ENCODE measurements around the gene ASB2. TPM values are rescaled to one million over a fixed set of nuclear protein-coding genes. Genes with fewer than 3 reads are reported as not detected.

Gene ASB2
- total RNA-seq, 2 experiments from 2014 or later, result 116 to 177 TPM

DNA sequence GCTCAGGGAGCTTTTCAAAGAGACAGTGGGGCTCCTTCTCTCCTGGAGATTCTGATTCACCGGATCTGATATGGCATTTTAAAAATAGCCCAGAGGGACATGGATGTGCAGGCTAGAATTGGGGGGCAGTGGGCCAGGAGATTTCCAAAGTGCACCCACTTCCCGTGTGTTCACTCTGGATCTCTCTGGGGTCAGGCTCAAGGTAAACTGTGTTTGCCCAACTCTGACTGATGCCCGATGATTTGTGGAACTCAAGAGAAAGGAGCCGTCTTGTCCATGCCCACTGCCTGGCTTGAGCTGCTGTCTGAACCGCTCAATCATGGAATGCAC, 31.3 kb downstream of the ASB2 start:
- Mint-ChIP-seq H3K9me3 (ENCODE audit: low read depth) (no peaks in the 10 kb centered on the region), H3K4me3 (no peak overlapping the region), H3K27me3 (no peaks in the 10 kb centered on the region), H3K27ac (no peak overlapping the region), H3K4me1 (peaks cover 40% of the 10 kb centered on the region), H3K36me3 (peaks cover 64% of the 10 kb centered on the region)
- ATAC-seq (no peak), DNase-seq (no peak)
- CTCF ChIA-PET, result interaction anchor here (0.5 to 13.0 kb wide), 3 partner anchors 28 to 840 kb away, joined by 3 to 307 read pairs (median 297); partner anchors contain the start of genes ASB2 and CCDC197

DNA sequence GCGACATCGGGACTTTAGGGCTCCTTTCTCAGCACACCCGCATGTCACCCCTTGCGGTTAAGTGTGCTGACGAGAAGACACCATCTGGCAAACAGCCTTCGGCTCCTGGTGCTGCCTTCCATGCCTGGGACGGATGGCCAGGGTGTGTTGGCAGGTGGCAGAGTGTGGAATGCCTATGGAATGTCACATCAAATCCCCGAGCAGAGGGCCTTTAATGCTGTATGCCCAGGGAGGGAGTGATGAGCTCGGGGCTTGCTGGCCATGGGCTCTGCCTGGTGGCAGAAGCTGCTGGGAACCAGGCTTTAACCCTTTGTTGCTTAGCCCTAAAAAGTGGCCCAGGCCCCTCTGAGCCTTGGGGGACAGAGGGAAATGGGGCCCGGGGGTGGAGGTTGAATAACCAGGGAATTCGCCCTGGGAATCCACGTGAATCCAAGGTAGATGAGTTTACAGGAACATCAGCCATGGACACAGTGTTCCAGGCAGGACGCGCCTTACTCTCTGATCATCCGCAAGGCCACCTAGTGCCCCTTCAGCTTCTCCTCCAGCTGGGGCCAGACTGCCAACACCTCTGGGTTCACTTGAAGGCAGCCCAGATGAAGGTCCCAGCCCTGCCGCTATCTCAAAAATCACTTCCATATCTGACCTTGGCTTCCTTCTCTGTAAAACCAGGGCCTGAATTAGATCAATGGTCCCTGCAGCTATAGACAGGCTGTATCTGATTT, 31.9 kb downstream of the ASB2 start:
- Mint-ChIP-seq H3K4me1 (peaks cover 38% of the 10 kb centered on the region), H3K4me3 (no peak overlapping the region), H3K9me3 (ENCODE audit: low read depth) (no peaks in the 10 kb centered on the region), H3K27ac (no peak overlapping the region), H3K27me3 (no peaks in the 10 kb centered on the region), H3K36me3 (peaks cover 58% of the 10 kb centered on the region)
- ATAC-seq, result no peak
- CTCF ChIA-PET, result interaction anchor here (2.1 to 13.0 kb wide), 3 partner anchors 29 to 56 kb away, joined by 9 to 307 read pairs (median 297); partner anchors contain the start of genes ASB2 and CCDC197
- DNase-seq, result no peak

DNA sequence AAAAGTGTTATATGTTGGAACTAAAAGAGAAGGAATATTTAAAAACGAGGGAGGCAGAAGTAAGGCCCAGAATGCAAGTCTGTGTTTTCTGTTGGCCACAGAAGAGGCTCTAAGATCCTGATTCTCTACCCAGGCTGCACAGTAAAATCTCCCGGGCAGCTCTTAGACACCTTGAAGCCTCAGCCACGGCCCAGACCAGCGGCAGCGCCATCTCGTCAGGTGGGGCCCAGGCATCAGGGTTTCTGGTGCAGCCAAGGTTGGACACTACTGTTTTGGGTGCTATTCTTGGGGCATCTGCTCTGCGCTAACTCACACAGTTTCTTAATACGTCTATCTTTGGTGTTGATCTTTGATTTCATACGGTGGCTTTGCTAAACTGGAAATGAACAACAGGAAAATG, 32.4 kb downstream of the ASB2 start:
- H3K9me3 Mint-ChIP-seq (ENCODE audit: low read depth), result no peaks in the 10 kb centered on the region
- DNase-seq, result no peak
- no peak for ATAC-seq
- peaks cover 42% of the 10 kb centered on the region for H3K4me1 Mint-ChIP-seq
- peaks cover 59% of the 10 kb centered on the region for H3K36me3 Mint-ChIP-seq
- H3K4me3 Mint-ChIP-seq, result no peak overlapping the region
- CTCF ChIA-PET, result interaction anchor here (1.5 to 13.0 kb wide), 5 partner anchors 13 to 76 kb away, joined by 6 to 307 read pairs (median 261); partner anchors contain the start of genes ASB2 and CCDC197
- no peak overlapping the region for H3K27ac Mint-ChIP-seq
- H3K27me3 Mint-ChIP-seq, result no peaks in the 10 kb centered on the region

DNA sequence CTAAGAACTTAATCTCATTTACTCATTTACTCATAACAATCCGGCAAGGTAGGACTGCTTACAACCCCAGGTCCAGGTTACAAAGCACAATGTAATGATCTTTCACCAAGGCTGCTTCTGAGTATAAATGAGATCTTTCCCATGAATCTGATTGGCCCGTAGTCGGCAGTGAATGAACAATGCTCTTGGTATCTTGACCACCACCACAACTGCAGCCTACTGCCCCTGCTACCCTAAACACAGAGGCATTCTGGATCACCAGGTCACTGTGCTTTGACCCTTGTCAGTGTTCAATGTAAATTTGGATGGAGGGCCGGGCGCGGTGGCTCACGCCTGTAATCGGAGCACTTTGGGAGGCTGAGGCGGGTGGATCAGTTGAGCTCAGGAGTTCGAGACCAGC, 33.3 kb downstream of the ASB2 start:
- Mint-ChIP-seq H3K27ac (no peak overlapping the region), H3K4me3 (no peak overlapping the region), H3K27me3 (no peaks in the 10 kb centered on the region), H3K36me3 (peaks cover 63% of the 10 kb centered on the region), H3K4me1 (peaks cover 40% of the 10 kb centered on the region), H3K9me3 (ENCODE audit: low read depth) (no peaks in the 10 kb centered on the region)
- CTCF ChIA-PET, result interaction anchor here (0.9 to 13.0 kb wide), 8 partner anchors 13 to 287 kb away, joined by 3 to 307 read pairs (median 8); partner anchors contain the start of genes ASB2 and CCDC197
- ATAC-seq (no peak), DNase-seq (no peak)

DNA sequence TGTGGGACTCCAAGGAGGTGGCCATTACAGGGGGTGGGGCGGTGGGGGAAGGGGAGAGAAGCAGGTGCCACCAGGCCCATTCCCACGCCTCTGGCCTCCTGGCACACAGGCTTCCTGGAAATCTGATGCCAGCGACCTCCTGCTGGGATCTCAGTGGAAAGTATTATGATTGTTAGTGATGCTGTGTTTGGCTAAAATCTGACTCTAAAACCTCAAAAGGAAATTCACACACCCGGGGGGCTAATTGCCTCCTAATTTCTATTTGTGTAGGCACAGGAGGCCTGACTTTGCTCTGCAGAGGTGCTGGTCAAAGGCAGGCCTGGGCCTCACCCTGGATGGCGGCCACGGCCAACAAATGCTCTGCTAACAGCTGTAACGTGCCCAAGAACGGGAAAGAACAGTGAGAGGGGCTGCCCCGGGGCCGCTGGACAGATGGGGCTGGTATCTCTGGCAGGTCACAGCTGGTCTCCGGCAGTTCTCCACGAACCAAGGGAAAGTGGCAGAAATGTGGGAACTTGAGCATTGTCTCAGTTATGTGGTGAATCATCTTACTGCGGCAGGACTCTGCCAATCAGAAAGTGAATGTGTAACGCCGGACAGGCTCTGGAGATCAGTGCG, 35.0 kb downstream of the ASB2 start:
- no peak overlapping the region for H3K4me3 Mint-ChIP-seq
- peak overlapping the region; percentile 0 for H3K27ac Mint-ChIP-seq
- peaks cover 62% of the 10 kb centered on the region for H3K36me3 Mint-ChIP-seq
- H3K9me3 Mint-ChIP-seq (ENCODE audit: low read depth), result no peaks in the 10 kb centered on the region
- ATAC-seq (no peak), DNase-seq (no peak)
- CTCF ChIA-PET, result interaction anchor here (0.7 to 13.0 kb wide), 11 partner anchors 15 to 229 kb away, joined by 3 to 307 read pairs (median 22); partner anchors contain the start of genes ASB2, CCDC197, DDX24 and IFI27L1
- H3K27me3 Mint-ChIP-seq, result no peaks in the 10 kb centered on the region
- peaks cover 36% of the 10 kb centered on the region for H3K4me1 Mint-ChIP-seq

DNA sequence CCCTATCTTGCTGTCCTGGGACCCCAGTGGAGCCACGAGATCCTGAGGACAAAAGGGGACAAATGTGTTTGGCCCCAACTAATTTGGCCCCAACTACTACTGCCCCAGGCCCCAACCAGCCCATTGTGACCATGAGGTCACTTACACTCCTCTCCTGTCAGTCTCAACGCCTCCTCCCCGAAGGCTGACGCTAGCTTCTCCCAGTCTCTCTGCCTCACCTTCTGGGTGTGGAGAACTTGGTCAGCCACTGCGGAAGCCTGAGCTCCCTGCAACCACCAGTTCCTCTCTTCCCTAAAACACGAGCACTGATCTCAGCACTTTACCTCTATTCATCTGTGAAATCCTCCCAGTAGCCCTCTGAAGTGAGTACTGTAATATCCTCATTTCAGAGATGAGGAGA, 35.9 kb downstream of the ASB2 start:
- DNase-seq (no peak), ATAC-seq (no peak)
- Mint-ChIP-seq H3K4me3 (no peak overlapping the region), H3K27me3 (no peaks in the 10 kb centered on the region), H3K9me3 (ENCODE audit: low read depth) (no peaks in the 10 kb centered on the region), H3K36me3 (peaks cover 62% of the 10 kb centered on the region), H3K4me1 (peaks cover 32% of the 10 kb centered on the region), H3K27ac (peak overlapping the region; percentile 66)
- CTCF ChIA-PET, result interaction anchor here (0.7 to 13.0 kb wide), 32 partner anchors 12 to 235 kb away, joined by 3 to 307 read pairs (median 11); partner anchors contain the start of genes ASB2, CCDC197, DDX24 and IFI27L1

DNA sequence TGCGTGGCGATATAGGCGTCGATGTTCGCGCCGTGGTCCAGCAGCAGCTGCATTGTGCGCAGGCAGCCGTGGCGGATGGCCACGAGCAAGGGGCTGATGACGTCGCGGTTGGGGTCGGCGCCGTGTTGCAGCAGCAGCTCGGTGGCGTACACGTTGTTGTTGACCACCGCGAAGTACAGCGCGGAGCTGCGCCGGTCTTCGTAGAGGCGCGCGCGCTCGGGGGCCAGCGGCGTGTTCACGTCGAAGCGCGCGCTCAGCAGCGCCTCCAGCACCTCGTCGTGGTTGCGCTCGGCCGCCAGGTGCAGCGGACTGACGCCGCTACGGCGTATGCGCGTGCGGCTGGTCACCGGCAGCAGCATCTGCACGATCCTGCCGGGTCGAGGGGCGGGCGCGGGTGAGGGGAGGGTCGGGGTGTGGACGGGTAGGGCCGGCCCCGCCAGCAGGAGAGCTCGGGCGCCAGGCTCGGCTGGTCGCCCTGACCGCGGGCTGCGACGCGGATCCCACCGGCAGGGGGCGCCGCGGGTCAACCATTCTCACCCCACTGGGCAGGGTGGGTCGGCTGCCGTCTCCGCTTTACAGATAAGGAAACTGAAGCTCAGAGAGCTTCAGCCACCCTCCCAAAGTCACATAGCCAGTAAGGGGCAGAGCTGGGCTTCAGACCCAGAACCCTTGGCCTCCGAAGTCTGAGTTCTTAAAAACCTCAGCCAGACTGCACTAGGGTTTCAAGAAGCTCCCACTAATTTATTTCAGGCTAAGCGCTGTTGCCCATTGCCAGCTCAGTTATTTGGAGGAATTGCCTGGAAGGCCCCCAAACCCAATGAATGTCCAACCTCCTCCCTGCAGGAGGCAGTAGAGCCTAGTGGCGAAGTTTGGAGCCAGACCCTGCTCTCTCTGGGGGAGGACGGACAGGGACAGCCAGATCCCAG, 36.8 kb downstream of the ASB2 start:
- Mint-ChIP-seq H3K4me1 (peaks cover 32% of the 10 kb centered on the region), H3K4me3 (peak overlapping the region; percentile 46), H3K36me3 (peaks cover 62% of the 10 kb centered on the region), H3K27ac (peak overlapping the region; percentile 74), H3K27me3 (no peaks in the 10 kb centered on the region), H3K9me3 (ENCODE audit: low read depth) (no peaks in the 10 kb centered on the region)
- peak; percentile 92 for DNase-seq
- CTCF ChIA-PET, result interaction anchor here (0.6 to 13.0 kb wide), 51 partner anchors 8 to 274 kb away, joined by 3 to 307 read pairs (median 5); partner anchors contain the start of genes ASB2, CCDC197, DDX24 and IFI27L1
- ATAC-seq, result peak; percentile 97

DNA sequence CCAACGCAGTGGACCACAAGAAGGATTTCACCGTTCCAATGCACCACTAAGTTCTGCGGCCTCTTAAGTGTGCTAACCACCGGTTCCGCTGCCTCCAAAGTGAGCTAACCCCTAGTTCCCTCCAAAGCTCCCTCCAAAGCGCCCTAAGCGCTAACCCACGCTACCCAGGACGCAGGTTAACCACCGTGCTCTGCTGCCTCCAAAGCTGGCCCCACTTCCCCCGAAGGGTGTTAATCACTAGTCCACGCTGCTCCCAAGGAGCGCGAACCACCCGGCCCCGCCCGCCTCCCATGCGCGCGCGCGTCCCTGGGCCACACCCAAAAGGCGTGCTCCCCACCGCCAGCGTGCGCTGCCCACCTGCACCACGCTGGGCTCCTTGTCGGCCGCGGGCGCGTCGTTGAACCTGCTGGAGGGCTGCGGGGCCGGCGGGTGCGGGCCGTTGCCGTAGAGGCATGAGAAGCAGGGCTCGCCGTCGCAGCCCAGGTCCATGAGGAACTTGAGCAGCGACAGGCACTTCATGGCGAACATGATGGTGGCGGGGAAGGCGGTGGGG, 37.5 kb downstream of the ASB2 start:
- CTCF ChIA-PET, result interaction anchor here (0.6 to 13.0 kb wide), 24 partner anchors 10 to 237 kb away, joined by 3 to 307 read pairs (median 15); partner anchors contain the start of genes ASB2, CCDC197, DDX24 and IFI27L1
- Mint-ChIP-seq H3K36me3 (peaks cover 62% of the 10 kb centered on the region), H3K4me1 (peaks cover 32% of the 10 kb centered on the region), H3K4me3 (peak overlapping the region; percentile 46), H3K27me3 (no peaks in the 10 kb centered on the region), H3K9me3 (ENCODE audit: low read depth) (no peaks in the 10 kb centered on the region), H3K27ac (peak overlapping the region; percentile 74)
- DNase-seq (no peak), ATAC-seq (no peak)

DNA sequence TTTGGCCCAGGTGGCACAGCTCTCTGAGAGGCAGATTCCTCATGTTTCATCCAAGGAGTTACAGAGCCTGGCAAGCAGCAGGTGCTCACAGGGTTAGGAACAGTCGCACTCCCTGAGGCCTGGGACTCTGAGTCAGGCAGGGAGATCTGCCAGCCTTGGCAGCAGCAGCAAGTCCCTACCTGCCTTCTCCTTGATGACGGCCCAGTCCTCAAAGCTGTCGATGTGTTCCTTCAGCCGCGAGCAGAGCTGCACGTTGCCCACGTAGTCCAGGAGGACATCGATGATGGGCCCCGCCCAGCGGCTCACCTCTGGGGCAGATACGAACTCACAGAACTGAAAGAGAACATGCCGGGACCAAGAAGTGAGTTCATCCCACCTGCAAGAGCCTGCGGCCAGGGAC, 38.9 kb downstream of the ASB2 start:
- peaks cover 57% of the 10 kb centered on the region for H3K36me3 Mint-ChIP-seq
- DNase-seq (no peak), ATAC-seq (no peak)
- no peaks in the 10 kb centered on the region for H3K27me3 Mint-ChIP-seq
- H3K4me1 Mint-ChIP-seq, result peaks cover 30% of the 10 kb centered on the region
- CTCF ChIA-PET, result interaction anchor here (1.5 to 13.0 kb wide), 9 partner anchors 9 to 199 kb away, joined by 3 to 307 read pairs (median 84); partner anchors contain the start of genes ASB2, CCDC197 and OTUB2
- no peak overlapping the region for H3K27ac Mint-ChIP-seq
- H3K9me3 Mint-ChIP-seq (ENCODE audit: low read depth), result no peaks in the 10 kb centered on the region
- no peak overlapping the region for H3K4me3 Mint-ChIP-seq

DNA sequence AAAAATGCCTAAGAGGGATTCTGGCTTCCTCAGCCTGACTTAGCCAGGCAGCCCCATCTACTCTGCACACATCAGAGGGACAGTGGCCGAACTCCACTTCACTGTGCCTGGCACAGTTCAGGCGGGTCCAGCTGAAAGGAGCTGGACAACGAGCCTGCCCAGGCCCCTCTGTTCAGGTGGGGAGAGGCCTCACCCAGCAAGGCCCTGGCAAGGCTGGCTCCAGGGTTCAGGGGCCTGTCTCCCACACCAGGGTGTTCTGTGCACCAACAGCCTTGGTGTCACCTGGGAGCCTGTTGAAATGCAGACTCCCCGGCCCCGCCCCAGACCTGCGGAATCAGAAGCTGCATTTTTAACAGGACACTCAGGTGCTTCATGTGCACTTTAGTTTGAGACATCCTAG, 39.4 kb downstream of the ASB2 start:
- peaks cover 55% of the 10 kb centered on the region for H3K36me3 Mint-ChIP-seq
- ATAC-seq, result no peak
- no peak overlapping the region for H3K27ac Mint-ChIP-seq
- H3K9me3 Mint-ChIP-seq (ENCODE audit: low read depth), result no peaks in the 10 kb centered on the region
- H3K4me1 Mint-ChIP-seq, result peaks cover 28% of the 10 kb centered on the region
- no peak overlapping the region for H3K4me3 Mint-ChIP-seq
- CTCF ChIA-PET, result interaction anchor here (1.0 to 13.0 kb wide), 10 partner anchors 10 to 200 kb away, joined by 3 to 307 read pairs (median 48); partner anchors contain the start of genes ASB2, CCDC197 and OTUB2
- no peak for DNase-seq
- H3K27me3 Mint-ChIP-seq, result no peaks in the 10 kb centered on the region

DNA sequence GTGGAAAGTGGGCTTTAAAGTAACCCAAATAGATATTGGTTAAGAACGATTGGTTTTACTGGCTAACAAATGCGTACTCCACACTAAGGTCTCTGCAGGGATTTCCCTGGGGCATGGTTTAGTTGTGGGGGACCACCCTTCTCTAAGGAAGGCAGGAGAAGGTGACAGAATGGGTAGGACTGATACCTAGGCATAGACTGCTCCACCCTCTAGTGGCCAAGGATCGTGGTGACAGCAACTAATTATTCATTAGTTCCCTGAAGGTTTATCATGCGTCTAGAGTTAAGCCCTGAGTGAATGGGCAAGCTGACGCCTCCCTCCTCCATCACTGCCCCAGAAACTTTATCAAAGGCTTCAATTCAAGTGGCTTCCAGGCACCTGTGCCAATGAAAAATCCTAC, 40.1 kb downstream of the ASB2 start:
- Mint-ChIP-seq H3K4me1 (peaks cover 25% of the 10 kb centered on the region), H3K27me3 (no peaks in the 10 kb centered on the region), H3K27ac (no peak overlapping the region), H3K36me3 (peaks cover 54% of the 10 kb centered on the region), H3K9me3 (ENCODE audit: low read depth) (no peaks in the 10 kb centered on the region), H3K4me3 (no peak overlapping the region)
- no peak for ATAC-seq
- CTCF ChIA-PET, result interaction anchor here (1.0 to 13.0 kb wide), 9 partner anchors 10 to 200 kb away, joined by 3 to 307 read pairs (median 12); partner anchors contain the start of genes ASB2 and CCDC197
- DNase-seq, result no peak

DNA sequence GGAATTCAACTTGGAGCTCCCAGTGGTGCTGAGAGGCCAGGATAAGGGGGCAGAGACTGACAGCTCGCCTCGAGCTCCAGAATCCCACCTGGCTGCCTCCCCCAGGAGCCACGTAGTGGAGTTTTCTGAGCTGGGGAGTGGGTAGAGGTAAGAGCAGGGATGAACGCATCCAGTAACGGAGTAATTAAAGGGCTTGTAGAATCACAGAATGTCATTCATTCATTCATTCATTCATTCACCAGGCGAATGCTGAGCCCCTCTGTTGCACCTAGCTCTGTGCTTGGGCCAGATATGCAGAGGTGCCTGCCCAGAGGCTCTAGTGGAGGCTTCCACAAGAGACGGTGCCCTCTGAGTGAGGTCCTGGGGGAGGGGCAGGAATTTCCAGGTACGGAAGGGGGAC, 41.2 kb downstream of the ASB2 start:
- CTCF ChIA-PET, result interaction anchor here (2.9 to 13.0 kb wide), 5 partner anchors 10 to 101 kb away, joined by 12 to 307 read pairs (median 261); partner anchors contain the start of genes ASB2 and CCDC197
- DNase-seq (no peak), ATAC-seq (no peak)
- H3K36me3 Mint-ChIP-seq, result peaks cover 50% of the 10 kb centered on the region
- no peaks in the 10 kb centered on the region for H3K9me3 Mint-ChIP-seq (ENCODE audit: low read depth)
- H3K4me3 Mint-ChIP-seq, result no peak overlapping the region
- no peaks in the 10 kb centered on the region for H3K27me3 Mint-ChIP-seq
- H3K27ac Mint-ChIP-seq, result no peak overlapping the region
- peaks cover 16% of the 10 kb centered on the region for H3K4me1 Mint-ChIP-seq

Measured in activated CD8-positive, alpha-beta memory T cell treated with anti-CD3 and anti-CD28 coated beads, Interleukin-2, amount 10 ng/mL, durations not matched to agents 7 days and 5 days (primary cell).